HG02798 (cell line): ENCODE results near the gene CALCOCO2.
A peak's percentile ranks its signal among the peaks of the same experiment; 100 is the strongest.
"Not testable (repeated sequence)": the region's sequence is repeated elsewhere in the genome, so short reads cannot be mapped to it uniquely, and the experiment has no call there.

Source experiments
- ATAC-seq: cut with Tn5 transposase; IDR thresholded peaks from one replicate; pipeline ENCODE4 v1.9.1; 2021; ENCODE audit warnings: mild to moderate bottlenecking; ENCODE audit not compliant: unreplicated experiment, poor library complexity

CALCOCO2 gene

GRCh38 chr17:48820936-48821335, 9.9 kb upstream of the CALCOCO2 start:
- not testable (repeated sequence) for ATAC-seq

GRCh38 chr17:48825446-48826381, 5.1 kb upstream of the CALCOCO2 start:
- no peak for ATAC-seq

DNA sequence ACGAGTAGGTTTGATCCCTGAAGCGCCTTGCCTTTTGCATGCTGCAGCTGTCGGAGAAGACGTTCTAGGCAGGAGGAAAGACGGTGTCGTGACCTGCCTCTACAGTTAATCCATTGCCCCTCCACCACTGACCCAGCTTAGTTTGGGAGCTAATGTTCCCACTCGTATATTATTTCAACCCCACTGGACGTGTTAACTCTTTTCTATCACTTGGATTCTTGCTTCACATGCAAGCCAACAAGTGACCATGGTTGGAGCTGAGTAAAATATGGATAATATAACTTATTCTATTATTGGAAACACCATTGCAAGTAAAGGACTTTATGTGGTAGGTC, 681 bp downstream of the CALCOCO2 start:
- no peak for ATAC-seq

GRCh38 chr17:48834973-48835372, 4.1 kb downstream of the CALCOCO2 start:
- no peak for ATAC-seq

DNA sequence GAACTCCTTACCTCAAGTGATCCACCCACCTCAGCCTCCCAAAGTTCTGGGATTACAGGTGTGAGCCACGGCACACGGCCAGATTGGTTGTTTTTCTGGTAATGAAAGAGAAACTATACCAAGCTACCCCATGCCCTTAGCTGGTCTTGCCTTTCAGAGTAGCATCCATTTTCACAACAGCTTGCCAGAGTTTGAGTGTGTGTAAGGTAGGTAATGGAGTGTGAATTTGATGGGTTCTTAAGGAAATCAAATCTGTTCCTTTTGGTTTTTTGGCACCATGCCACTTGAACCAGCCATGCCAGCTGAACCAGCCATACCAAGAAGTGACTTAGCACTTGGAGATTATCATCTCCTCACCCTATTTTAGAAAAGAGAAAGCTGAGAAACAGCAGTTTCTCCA, 5.1 kb downstream of the CALCOCO2 start:
- ATAC-seq: no peak

DNA sequence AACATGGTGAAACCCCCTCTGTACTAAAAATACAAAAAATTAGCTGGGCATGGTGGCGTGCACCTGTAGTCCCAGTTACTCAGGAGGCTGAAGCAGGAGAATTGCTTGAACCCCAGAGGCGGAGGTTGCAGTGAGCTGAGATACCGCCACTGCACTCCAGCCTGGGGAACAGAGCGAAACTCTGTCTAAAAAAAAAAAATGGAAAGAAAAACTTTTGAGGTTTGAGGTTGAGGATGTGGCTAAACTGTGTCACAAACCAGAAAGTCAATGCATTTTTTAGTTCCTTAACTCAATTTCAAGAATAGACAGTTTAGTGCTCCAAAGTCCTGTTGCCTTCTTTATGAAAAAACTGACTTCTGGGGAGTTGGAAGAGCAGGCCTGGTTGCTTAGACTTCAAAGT, 6.6 kb downstream of the CALCOCO2 start:
- peak; percentile 34 for ATAC-seq

DNA sequence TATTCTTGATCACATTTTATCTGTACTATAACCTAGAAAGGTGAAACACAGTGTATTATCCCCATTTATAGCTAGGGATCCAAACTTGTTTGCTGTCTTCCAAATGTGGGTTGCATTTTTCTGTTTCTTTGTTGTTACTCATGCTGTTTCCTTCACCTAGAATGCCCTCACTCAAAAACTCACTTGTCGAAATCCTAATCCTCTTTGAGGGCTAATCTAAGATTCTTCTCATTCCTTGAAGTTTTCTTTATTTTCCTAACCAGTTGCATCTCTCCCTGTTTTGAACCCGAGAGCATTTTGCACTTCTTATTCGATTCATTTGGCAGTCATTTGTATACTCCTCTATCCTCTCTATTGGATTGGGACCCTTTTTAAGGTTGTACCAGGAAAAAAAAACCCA, 9.6 kb downstream of the CALCOCO2 start:
- no peak for ATAC-seq

DNA sequence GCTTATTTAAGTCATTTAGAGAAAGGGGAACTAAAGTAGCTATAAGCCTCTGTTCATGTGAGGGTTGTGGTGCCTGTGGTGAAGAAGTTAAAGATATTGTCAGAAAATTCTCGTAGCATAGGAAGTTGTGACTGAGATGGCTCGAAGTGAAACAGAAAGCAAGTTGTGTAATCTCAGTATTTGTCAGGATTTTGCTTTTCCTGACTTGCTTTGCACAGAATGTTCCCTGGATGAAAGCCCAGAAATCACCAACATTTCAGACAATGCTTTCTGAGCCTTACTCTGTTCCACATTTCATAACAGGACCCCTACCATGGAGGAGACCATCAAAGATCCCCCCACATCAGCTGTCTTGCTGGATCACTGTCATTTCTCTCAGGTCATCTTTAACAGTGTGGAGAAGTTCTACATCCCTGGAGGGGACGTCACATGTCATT, 10.6 kb downstream of the CALCOCO2 start:
- ATAC-seq: peak; percentile 83

DNA sequence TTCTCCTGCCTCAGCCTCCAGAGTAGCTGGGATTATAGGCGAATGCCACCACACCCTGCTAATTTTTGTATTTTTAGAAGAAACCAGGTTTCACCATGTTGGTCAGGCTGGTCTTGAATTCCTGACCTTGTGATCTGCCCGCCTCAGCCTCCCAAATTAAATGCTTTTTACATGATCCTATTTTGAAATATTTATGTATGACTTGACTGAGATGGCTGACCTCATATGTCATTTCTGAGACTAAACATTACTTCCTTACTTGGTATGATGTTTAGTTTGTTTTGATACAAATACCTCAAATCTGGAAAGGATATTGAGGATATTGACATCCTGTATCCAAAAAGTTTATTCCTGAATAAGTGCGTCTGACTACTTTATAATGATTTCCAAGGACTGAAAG, 11.9 kb downstream of the CALCOCO2 start:
- ATAC-seq: no peak

- ATAC-seq: no peak
Observed at GRCh38 chr17:48843187-48843900, 12.5 kb downstream of the CALCOCO2 start.

GRCh38 chr17:48850792-48851323, 20.0 kb downstream of the CALCOCO2 start:
- ATAC-seq: no peak

GRCh38 chr17:48854774-48855476, 24.1 kb downstream of the CALCOCO2 start:
- no peak for ATAC-seq

GRCh38 chr17:48856122-48856821, 25.4 kb downstream of the CALCOCO2 start:
- no peak for ATAC-seq

- no peak for ATAC-seq
Observed at GRCh38 chr17:48860034-48860433, 29.2 kb downstream of the CALCOCO2 start.

GRCh38 chr17:48860456-48860855, 29.6 kb downstream of the CALCOCO2 start:
- no peak for ATAC-seq

DNA sequence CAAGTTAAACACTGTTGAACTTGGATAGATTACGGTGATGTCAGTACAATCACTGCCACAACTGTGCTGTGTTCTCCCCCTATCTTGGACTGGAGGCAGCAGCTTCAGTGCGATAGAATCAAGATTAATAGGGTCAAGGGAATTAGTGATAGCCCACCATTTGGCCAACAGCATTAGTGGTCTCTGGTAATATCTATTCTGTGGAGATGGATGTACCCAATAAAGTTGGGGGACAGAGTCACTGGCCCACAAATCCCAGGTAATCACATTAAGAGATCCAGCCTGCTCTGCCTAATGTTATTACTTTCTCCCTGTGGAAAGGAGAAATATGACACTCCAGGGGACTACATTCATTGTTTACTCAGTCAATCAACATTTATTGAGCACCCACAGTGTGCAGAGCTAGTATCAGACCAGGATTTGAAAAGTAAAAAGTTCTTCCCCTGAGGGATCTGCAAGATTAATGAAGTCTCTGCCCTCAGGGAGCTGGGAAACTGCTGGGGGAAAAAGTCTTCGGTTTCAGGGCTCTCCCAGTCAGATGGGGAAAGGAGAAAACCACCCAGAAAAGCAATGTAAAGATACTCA, 38.2 kb downstream of the CALCOCO2 start:
- no peak for ATAC-seq

DNA sequence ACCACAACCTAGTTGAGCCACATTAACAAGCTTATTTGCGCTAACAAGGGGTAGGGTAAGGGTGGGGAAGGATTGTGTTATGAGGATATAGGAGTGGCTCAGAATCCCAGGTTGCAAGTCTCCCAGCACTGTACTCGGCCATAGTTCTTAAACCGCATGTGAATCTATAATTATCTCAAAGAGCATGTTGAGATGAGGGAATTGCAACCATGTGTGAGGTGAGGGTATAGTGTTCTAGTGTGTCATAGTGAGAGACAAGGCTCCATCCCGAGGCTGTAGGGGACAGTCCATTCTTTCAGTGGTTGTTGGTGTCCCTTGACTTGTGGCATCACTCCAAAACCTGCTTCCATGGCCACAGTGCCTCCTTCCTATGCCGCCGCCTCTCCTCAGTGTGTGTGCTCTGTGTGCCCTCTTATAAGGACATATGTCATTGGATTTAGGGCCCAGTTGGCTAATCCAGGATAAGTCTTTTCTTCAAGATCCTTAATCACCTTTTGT, 39.0 kb downstream of the CALCOCO2 start:
- ATAC-seq: no peak

DNA sequence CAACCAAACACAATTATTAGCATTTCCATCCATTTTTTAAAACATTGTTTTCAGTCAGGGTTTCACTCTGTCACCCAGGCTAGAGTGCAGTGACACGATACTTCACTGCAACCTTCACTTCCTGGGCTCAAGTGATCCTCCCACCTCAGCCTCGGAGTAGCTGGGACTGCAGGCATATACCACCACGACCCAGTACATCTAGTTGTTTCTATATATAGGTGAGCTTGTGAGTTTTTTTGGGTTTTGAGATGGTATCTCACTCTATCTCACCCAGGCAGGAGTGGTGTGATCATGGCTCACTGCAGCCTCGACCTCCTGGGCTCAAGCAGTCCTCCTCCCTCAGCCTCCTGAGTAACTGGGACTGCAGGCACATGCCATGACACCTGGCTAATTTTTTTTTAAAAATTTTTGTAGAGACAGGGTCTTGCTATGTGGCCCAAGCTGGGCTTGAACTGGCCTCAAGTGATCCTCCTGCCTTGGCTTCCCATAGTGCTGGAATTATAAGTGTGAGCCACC, 40.3 kb downstream of the CALCOCO2 start:
- ATAC-seq: no peak
